Parathyroid adenoma (tissue), 2 donors: ENCODE measurements around the gene ZBTB7B.

ENCODE experiments used
- H2AFZ ChIP-seq: fragments of 300-600 bp; sonication (generic); one replicate; pipeline ENCODE4 v1.7.0; 2017; ENCODE audit warnings: antibody characterized with exemption, mild to moderate bottlenecking
- H3K27ac ChIP-seq: fragments of 300-600 bp; sonication (generic); one replicate; pipeline ENCODE4 v1.7.0; 2017
- H3K27me3 ChIP-seq: fragments of 300-600 bp; sonication (generic); one replicate; pipeline ENCODE4 v1.7.0; 2017; ENCODE audit warnings: low read length; ENCODE audit not compliant: control insufficient read depth, insufficient read depth
- H3K36me3 ChIP-seq: fragments of 300-600 bp; sonication (generic); one replicate; pipeline ENCODE4 v1.7.0; 2017; ENCODE audit warnings: low read length; ENCODE audit not compliant: control insufficient read depth, insufficient read depth
- H3K4me1 ChIP-seq: fragments of 300-600 bp; sonication (generic); one replicate; pipeline ENCODE4 v1.7.0; 2017; ENCODE audit warnings: control low read depth
- H3K4me2 ChIP-seq: fragments of 300-600 bp; sonication (generic); one replicate; pipeline ENCODE4 v1.7.0; 2017; ENCODE audit warnings: low read length
- H3K4me3 ChIP-seq: fragments of 300-600 bp; sonication (generic); one replicate; pipeline ENCODE4 v1.7.0; 2017; ENCODE audit warnings: low read depth, low read length
- H3K79me2 ChIP-seq: fragments of 300-600 bp; sonication (generic); one replicate; pipeline ENCODE4 v1.7.0; 2017; ENCODE audit warnings: control low read depth
- H3K9ac ChIP-seq: fragments of 300-600 bp; sonication (generic); one replicate; pipeline ENCODE4 v1.7.0; 2017; ENCODE audit warnings: mild to moderate bottlenecking
- H3K9me3 ChIP-seq: fragments of 300-600 bp; sonication (generic); one replicate; pipeline ENCODE4 v1.7.0; 2017; ENCODE audit warnings: low read length; ENCODE audit not compliant: control insufficient read depth
- CTCF ChIP-seq: fragments of 300-600 bp; sonication (generic); IDR thresholded peaks from one replicate; pipeline ENCODE4 v1.7.0; 2017; ENCODE audit warnings: antibody characterized with exemption, mild to moderate bottlenecking
- donor health status: primary hyperparathyroidism.

The ZBTB7B gene

GRCh38 chr1:155017946-155018316, 15.3 kb downstream of the ZBTB7B start:
- no peak overlapping the region for H3K4me3 ChIP-seq
- no peak overlapping the region for H3K9ac ChIP-seq
- no peaks in the 10 kb centered on the region for H3K9me3 ChIP-seq
- H3K27ac ChIP-seq, result no peak overlapping the region
- peak overlapping the region; percentile 80 for H3K4me2 ChIP-seq
- no peaks in the 10 kb centered on the region for H3K27me3 ChIP-seq
- no peaks in the 10 kb centered on the region for H3K36me3 ChIP-seq
- peaks cover 18% of the 10 kb centered on the region for H3K4me1 ChIP-seq
- TF ChIP-seq CTCF, result no peak
- no peaks in the 10 kb centered on the region for H3K79me2 ChIP-seq
- no peak overlapping the region for H2AFZ ChIP-seq

GRCh38 chr1:155018617-155019348, 16.2 kb downstream of the ZBTB7B start:
- no peaks in the 10 kb centered on the region for H3K79me2 ChIP-seq
- H3K27me3 ChIP-seq, result no peaks in the 10 kb centered on the region
- no peak overlapping the region for H3K4me3 ChIP-seq
- no peaks in the 10 kb centered on the region for H3K9me3 ChIP-seq
- H3K27ac ChIP-seq, result peak overlapping the region; percentile 29
- no peak overlapping the region for H2AFZ ChIP-seq
- H3K36me3 ChIP-seq, result no peaks in the 10 kb centered on the region
- peaks cover 17% of the 10 kb centered on the region for H3K4me1 ChIP-seq
- H3K4me2 ChIP-seq, result peak overlapping the region; percentile 30
- no peak for TF ChIP-seq CTCF
- no peak overlapping the region for H3K9ac ChIP-seq

GRCh38 chr1:155019377-155020245, 17.0 kb downstream of the ZBTB7B start:
- Histone ChIP-seq H3K4me3 (no peak overlapping the region), H2AFZ (no peak overlapping the region), H3K27ac (peak overlapping the region; percentile 29), H3K4me2 (peak overlapping the region; percentile 30), H3K36me3 (no peaks in the 10 kb centered on the region), H3K4me1 (peaks cover 13% of the 10 kb centered on the region), H3K9me3 (no peaks in the 10 kb centered on the region), H3K9ac (no peak overlapping the region), H3K27me3 (no peaks in the 10 kb centered on the region), H3K79me2 (no peaks in the 10 kb centered on the region)
- TF ChIP-seq CTCF, result no peak

GRCh38 chr1:155022136-155022926, 19.7 kb downstream of the ZBTB7B start:
- Histone ChIP-seq H3K9me3 (no peaks in the 10 kb centered on the region), H3K4me3 (no peak overlapping the region), H3K27me3 (no peaks in the 10 kb centered on the region), H3K36me3 (no peaks in the 10 kb centered on the region), H3K4me1 (peaks cover 9% of the 10 kb centered on the region), H3K4me2 (no peak overlapping the region), H2AFZ (no peak overlapping the region), H3K27ac (no peak overlapping the region), H3K79me2 (no peaks in the 10 kb centered on the region), H3K9ac (no peak overlapping the region)
- no peak for TF ChIP-seq CTCF
